CD8-positive, alpha-beta memory T cell (primary cell): Measurements from ENCODE around the gene GMDS. TPM values are rescaled to one million over a fixed set of nuclear protein-coding genes. Genes with fewer than 3 reads are reported as not detected.
A peak's percentile ranks its signal among the peaks of the same experiment; 100 is the strongest.

Experiments
- CTCF ChIA-PET: fragments of 350-600 bp; sonication (Branson Sonifier 250); formaldehyde crosslinking; loops from one replicate; lab custom pipeline; 2021; ENCODE audit warnings: antibody characterized with exemption; lab: Charles Lee
- POLR2A ChIA-PET: fragments of 350-600 bp; sonication (Branson Sonifier 250); formaldehyde crosslinking; loops from one replicate; lab custom pipeline; 2021; ENCODE audit warnings: antibody characterized with exemption; lab: Charles Lee
- DNase-seq, 5 donors: peaks; one replicate each; pipeline versions ENCODE4 v3.0.0 to v3.0.0-alpha.2; 2020 to 2022; ENCODE audit warnings: mixed read lengths in 1 of 5
- H3K27ac ChIP-seq: one replicate; pipeline ENCODE4 v1.7.0; 2013; ENCODE audit warnings: low read depth, mild to moderate bottlenecking, low read length, moderate library complexity
- H3K27me3 ChIP-seq: 2 replicates; pipeline ENCODE4 v1.7.0; 2013; ENCODE audit warnings: low read length, mild to moderate bottlenecking; ENCODE audit not compliant: insufficient read depth, poor library complexity, severe bottlenecking
- H3K36me3 ChIP-seq: 2 replicates; pipeline ENCODE4 v1.7.0; 2013; ENCODE audit warnings: mild to moderate bottlenecking, low read length, moderate library complexity; ENCODE audit not compliant: insufficient read depth
- H3K4me1 ChIP-seq: 2 replicates; pipeline ENCODE4 v1.7.0; 2013; ENCODE audit warnings: mild to moderate bottlenecking, low read length, moderate library complexity; ENCODE audit not compliant: insufficient read depth
- H3K4me3 ChIP-seq: 2 replicates; pipeline ENCODE4 v1.7.0; 2013; ENCODE audit warnings: mild to moderate bottlenecking, low read length
- H3K9me3 ChIP-seq: 2 replicates; pipeline ENCODE4 v1.7.0; 2013; ENCODE audit warnings: mild to moderate bottlenecking, low read length
- H3K27ac Mint-ChIP-seq, 8 donors: one replicate each; pipeline ENCODE4 v1.8.0; 2020 to 2021; ENCODE audit warnings: mixed read lengths in 8 of 8, mild to moderate bottlenecking in 6 of 8, inconsistent platforms in 3 of 8, moderate library complexity in 3 of 8
- H3K27me3 Mint-ChIP-seq, 2 donors: one replicate each; pipeline ENCODE4 v1.8.0; 2020 to 2021; ENCODE audit warnings: mixed read lengths in 2 of 2, mild to moderate bottlenecking in 1 of 2, moderate library complexity in 1 of 2
- H3K36me3 Mint-ChIP-seq, 3 donors: one replicate each; pipeline ENCODE4 v1.8.0; 2020 to 2021; ENCODE audit warnings: mixed read lengths in 3 of 3, inconsistent platforms in 1 of 3, mild to moderate bottlenecking in 1 of 3
- H3K4me1 Mint-ChIP-seq, 3 donors: one replicate each; pipeline ENCODE4 v1.8.0; 2020 to 2021; ENCODE audit warnings: mixed read lengths in 3 of 3, inconsistent platforms in 1 of 3, mild to moderate bottlenecking in 1 of 3
- H3K4me3 Mint-ChIP-seq, 7 donors: one replicate each; pipeline ENCODE4 v1.8.0; 2020 to 2021; ENCODE audit warnings: mixed read lengths in 7 of 7, mild to moderate bottlenecking in 6 of 7, moderate library complexity in 4 of 7, inconsistent platforms in 2 of 7
- H3K9me3 Mint-ChIP-seq, 5 donors: one replicate each; pipeline ENCODE4 v1.8.0; 2020 to 2022; ENCODE audit warnings: mixed read lengths in 5 of 5, mild to moderate bottlenecking in 3 of 5, moderate library complexity in 2 of 5, inconsistent platforms in 1 of 5
- polyA plus RNA-seq: library from polyadenylated mRNA; unstranded; fragments of 300-500 nt; fragmentation: Illumina TruSeq; gene quantifications from one replicate; pipeline ENCODE4 v1.2.3, GENCODE V29; 2021
- total RNA-seq, 2 experiments: library from RNA; stranded (reverse); gene quantifications; one replicate each; pipeline ENCODE4 v1.2.3, GENCODE V29; 2021

Gene GMDS
- total and polyA plus RNA-seq, 3 experiments from 2014 or later = 16.4 to 33.4 (median 28.6) TPM

GRCh38 chr6:1724616-1725015 is 520.8 kb downstream of the GMDS start:
- Histone ChIP-seq H3K4me1 (no peaks in the 10 kb centered on the region), H3K4me3 (no peak overlapping the region), H3K9me3 (no peaks in the 10 kb centered on the region), H3K27ac (no peak overlapping the region), H3K27me3 (no peaks in the 10 kb centered on the region), H3K36me3 (no peaks in the 10 kb centered on the region)
- H3K27ac Mint-ChIP-seq = peak overlapping the region in 1 of 8 donors; percentile 7
- no peak for DNase-seq
- H3K27me3 Mint-ChIP-seq = peaks cover 0 to 1% of the 10 kb centered on the region in 2 donors
- ChIA-PET POLR2A (no interaction called here), CTCF (no interaction called here)
- peaks cover 20 to 36% (median 30%) of the 10 kb centered on the region in 3 donors for H3K36me3 Mint-ChIP-seq
- no peaks in the 10 kb centered on the region for H3K4me1 Mint-ChIP-seq
- H3K9me3 Mint-ChIP-seq = no peaks in the 10 kb centered on the region
- H3K4me3 Mint-ChIP-seq = no peak overlapping the region

DNA sequence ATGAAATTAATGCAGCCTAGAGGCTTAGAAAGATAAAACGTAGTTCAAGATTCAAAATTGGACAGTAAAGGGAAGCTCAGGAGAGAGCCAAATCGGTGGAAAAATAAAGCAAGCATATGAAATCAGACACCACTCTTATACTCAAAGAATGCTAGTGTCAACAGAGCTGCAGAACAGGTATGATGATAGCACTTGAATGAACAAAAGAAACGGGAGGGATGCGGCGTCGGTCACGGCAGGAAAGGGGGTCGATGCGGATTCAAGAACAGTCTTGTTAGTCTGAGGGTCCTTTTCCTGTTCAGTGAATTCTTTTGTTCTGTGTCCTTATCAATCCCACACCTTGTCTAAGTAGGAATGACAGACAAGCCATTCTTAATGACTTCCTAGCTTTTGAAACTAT is 521.3 kb downstream of the GMDS start:
- no peak for DNase-seq
- no peak overlapping the region for H3K4me3 ChIP-seq
- Mint-ChIP-seq H3K4me3 (no peak overlapping the region), H3K36me3 (peaks cover 20 to 36% (median 30%) of the 10 kb centered on the region in 3 donors), H3K27me3 (peaks cover 0 to 1% of the 10 kb centered on the region in 2 donors), H3K9me3 (no peaks in the 10 kb centered on the region), H3K27ac (no peak overlapping the region), H3K4me1 (no peaks in the 10 kb centered on the region)
- H3K27ac ChIP-seq = no peak overlapping the region
- no peaks in the 10 kb centered on the region for H3K4me1 ChIP-seq
- H3K36me3 ChIP-seq = no peaks in the 10 kb centered on the region
- H3K9me3 ChIP-seq = no peaks in the 10 kb centered on the region
- H3K27me3 ChIP-seq = no peaks in the 10 kb centered on the region
- ChIA-PET POLR2A (no interaction called here), CTCF (no interaction called here)

DNA sequence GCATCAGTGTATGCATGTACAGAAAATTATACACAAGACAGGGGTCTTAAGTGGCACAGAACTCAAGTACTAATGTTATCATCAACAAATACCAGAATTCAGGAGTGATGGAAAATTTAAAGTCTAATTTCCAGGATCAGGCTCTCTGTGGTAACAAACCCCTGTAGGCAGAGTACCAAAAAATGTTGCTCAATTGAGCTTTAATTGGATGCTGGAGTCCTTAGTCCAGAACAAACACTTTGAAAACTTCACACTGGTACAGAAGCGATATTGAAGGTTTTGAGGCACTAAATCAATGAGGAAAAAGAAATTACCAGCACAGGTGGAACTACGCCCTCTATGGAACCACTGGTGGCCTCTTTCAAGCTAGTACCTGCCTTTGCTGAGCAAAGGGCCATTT is 522.6 kb downstream of the GMDS start:
- Mint-ChIP-seq H3K36me3 (peaks cover 24 to 43% (median 34%) of the 10 kb centered on the region in 3 donors), H3K9me3 (no peaks in the 10 kb centered on the region), H3K27ac (no peak overlapping the region), H3K27me3 (no peaks in the 10 kb centered on the region), H3K4me1 (no peaks in the 10 kb centered on the region), H3K4me3 (no peak overlapping the region)
- H3K27me3 ChIP-seq = no peaks in the 10 kb centered on the region
- H3K4me1 ChIP-seq = no peaks in the 10 kb centered on the region
- CTCF ChIA-PET = no interaction called here
- no peaks in the 10 kb centered on the region for H3K36me3 ChIP-seq
- POLR2A ChIA-PET = no interaction called here
- H3K4me3 ChIP-seq = no peak overlapping the region
- DNase-seq = no peak
- no peaks in the 10 kb centered on the region for H3K9me3 ChIP-seq
- no peak overlapping the region for H3K27ac ChIP-seq

- H3K27me3 ChIP-seq = no peaks in the 10 kb centered on the region
- H3K4me3 ChIP-seq = no peak overlapping the region
- H3K27ac Mint-ChIP-seq = no peak overlapping the region
- peaks cover 22 to 33% (median 23%) of the 10 kb centered on the region in 3 donors for H3K36me3 Mint-ChIP-seq
- H3K36me3 ChIP-seq = no peaks in the 10 kb centered on the region
- ChIA-PET POLR2A (no interaction called here), CTCF (no interaction called here)
- H3K4me1 Mint-ChIP-seq = no peaks in the 10 kb centered on the region
- H3K9me3 ChIP-seq = no peaks in the 10 kb centered on the region
- H3K4me3 Mint-ChIP-seq = no peak overlapping the region
- no peak overlapping the region for H3K27ac ChIP-seq
- no peaks in the 10 kb centered on the region for H3K4me1 ChIP-seq
- no peaks in the 10 kb centered on the region for H3K9me3 Mint-ChIP-seq
- H3K27me3 Mint-ChIP-seq = no peaks in the 10 kb centered on the region
- DNase-seq = no peak
Observed at GRCh38 chr6:1720620-1721322, 524.6 kb downstream of the GMDS start.

GRCh38 chr6:1719922-1720321 is 525.5 kb downstream of the GMDS start:
- CTCF ChIA-PET = no interaction called here

DNA sequence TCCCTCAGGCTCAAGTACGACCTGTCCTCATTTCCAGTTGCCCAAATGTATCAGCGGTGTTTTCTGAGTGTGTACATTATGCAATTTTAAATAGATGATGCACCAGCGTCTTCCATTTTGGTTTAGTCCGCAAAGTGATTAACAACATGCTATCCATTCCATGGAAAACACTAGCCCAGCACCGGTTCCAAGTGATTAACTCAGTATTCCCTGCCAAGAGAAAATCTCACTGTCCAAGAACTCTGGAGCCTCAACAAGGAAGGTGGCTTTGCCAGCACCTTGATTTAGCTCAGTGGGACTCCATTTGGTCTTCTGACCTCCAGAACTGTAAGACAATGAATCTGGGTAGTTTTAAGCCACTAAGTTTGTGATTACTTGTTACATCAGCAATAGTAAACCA is 528.5 kb downstream of the GMDS start:
- DNase-seq = no peak
- Histone ChIP-seq H3K4me1 (no peaks in the 10 kb centered on the region), H3K36me3 (no peaks in the 10 kb centered on the region), H3K27me3 (no peaks in the 10 kb centered on the region), H3K4me3 (no peak overlapping the region), H3K9me3 (no peaks in the 10 kb centered on the region), H3K27ac (no peak overlapping the region)
- Mint-ChIP-seq H3K27me3 (no peaks in the 10 kb centered on the region), H3K4me1 (no peaks in the 10 kb centered on the region), H3K9me3 (no peaks in the 10 kb centered on the region), H3K36me3 (peaks cover 4 to 16% (median 12%) of the 10 kb centered on the region in 3 donors), H3K4me3 (no peak overlapping the region), H3K27ac (no peak overlapping the region)
- ChIA-PET CTCF (no interaction called here), POLR2A (no interaction called here)

More at GRCh38 chr6:1719922-1720321, 525.5 kb downstream of the GMDS start:
- Histone ChIP-seq H3K36me3 (no peaks in the 10 kb centered on the region), H3K9me3 (no peaks in the 10 kb centered on the region), H3K4me3 (no peak overlapping the region), H3K4me1 (no peaks in the 10 kb centered on the region), H3K27me3 (no peaks in the 10 kb centered on the region), H3K27ac (no peak overlapping the region)
- no peak overlapping the region for H3K4me3 Mint-ChIP-seq
- POLR2A ChIA-PET = no interaction called here
- peaks cover 14 to 25% (median 16%) of the 10 kb centered on the region in 3 donors for H3K36me3 Mint-ChIP-seq
- no peak for DNase-seq
- H3K27me3 Mint-ChIP-seq = no peaks in the 10 kb centered on the region
- no peak overlapping the region for H3K27ac Mint-ChIP-seq
- H3K9me3 Mint-ChIP-seq = no peaks in the 10 kb centered on the region
- H3K4me1 Mint-ChIP-seq = no peaks in the 10 kb centered on the region

- POLR2A ChIA-PET = no interaction called here
- Histone ChIP-seq H3K27me3 (no peaks in the 10 kb centered on the region), H3K36me3 (no peaks in the 10 kb centered on the region), H3K9me3 (no peaks in the 10 kb centered on the region), H3K27ac (no peak overlapping the region), H3K4me1 (no peaks in the 10 kb centered on the region), H3K4me3 (no peak overlapping the region)
- Mint-ChIP-seq H3K4me3 (no peak overlapping the region), H3K27ac (no peak overlapping the region), H3K9me3 (no peaks in the 10 kb centered on the region), H3K36me3 (peaks cover 4 to 16% (median 14%) of the 10 kb centered on the region in 3 donors), H3K27me3 (no peaks in the 10 kb centered on the region), H3K4me1 (no peaks in the 10 kb centered on the region)
- no peak for DNase-seq
- CTCF ChIA-PET = no interaction called here
Observed at GRCh38 chr6:1716396-1716795, 529.0 kb downstream of the GMDS start.

DNA sequence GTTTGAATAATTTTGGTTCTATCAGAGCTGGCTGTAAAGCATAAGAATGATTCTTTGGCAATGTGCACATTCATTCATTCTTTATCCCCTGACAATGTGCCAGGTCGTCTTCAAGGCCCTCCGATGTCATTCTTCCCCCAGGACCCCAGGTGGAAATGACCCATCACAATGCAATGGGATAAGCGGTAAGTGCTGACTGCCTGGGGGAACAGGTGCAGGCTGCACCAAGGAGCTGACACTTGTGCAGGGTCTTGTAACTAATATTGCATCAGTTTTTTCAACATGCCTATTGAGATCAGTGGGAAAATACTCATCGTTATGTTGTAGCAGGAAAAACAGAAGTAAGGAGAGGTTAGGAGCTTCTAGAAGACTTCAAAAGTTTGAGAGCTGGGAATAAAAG is 530.1 kb downstream of the GMDS start:
- no peaks in the 10 kb centered on the region for H3K36me3 ChIP-seq
- H3K4me1 ChIP-seq = no peaks in the 10 kb centered on the region
- no peak overlapping the region for H3K4me3 Mint-ChIP-seq
- peaks cover 4 to 16% (median 14%) of the 10 kb centered on the region in 3 donors for H3K36me3 Mint-ChIP-seq
- no peaks in the 10 kb centered on the region for H3K9me3 Mint-ChIP-seq
- no peaks in the 10 kb centered on the region for H3K9me3 ChIP-seq
- DNase-seq = no peak
- H3K27ac Mint-ChIP-seq = no peak overlapping the region
- H3K27me3 ChIP-seq = no peaks in the 10 kb centered on the region
- ChIA-PET CTCF (no interaction called here), POLR2A (no interaction called here)
- H3K27me3 Mint-ChIP-seq = no peaks in the 10 kb centered on the region
- no peak overlapping the region for H3K27ac ChIP-seq
- H3K4me3 ChIP-seq = no peak overlapping the region
- H3K4me1 Mint-ChIP-seq = no peaks in the 10 kb centered on the region
